Cerebellar cortex (tissue), 1 donor: Measurements from ENCODE around the gene HECTD4.
A peak's percentile ranks its signal among the peaks of the same experiment; 100 is the strongest.
"Not testable (repeated sequence)": the region's sequence is repeated elsewhere in the genome, so short reads cannot be mapped to it uniquely, and the experiment has no call there.

Experiments
- DNase-seq: peaks from one replicate; pipeline ENCODE4 v3.0.0-alpha.2; 2015; ENCODE audit warnings: low spot score

The HECTD4 gene, protein sequence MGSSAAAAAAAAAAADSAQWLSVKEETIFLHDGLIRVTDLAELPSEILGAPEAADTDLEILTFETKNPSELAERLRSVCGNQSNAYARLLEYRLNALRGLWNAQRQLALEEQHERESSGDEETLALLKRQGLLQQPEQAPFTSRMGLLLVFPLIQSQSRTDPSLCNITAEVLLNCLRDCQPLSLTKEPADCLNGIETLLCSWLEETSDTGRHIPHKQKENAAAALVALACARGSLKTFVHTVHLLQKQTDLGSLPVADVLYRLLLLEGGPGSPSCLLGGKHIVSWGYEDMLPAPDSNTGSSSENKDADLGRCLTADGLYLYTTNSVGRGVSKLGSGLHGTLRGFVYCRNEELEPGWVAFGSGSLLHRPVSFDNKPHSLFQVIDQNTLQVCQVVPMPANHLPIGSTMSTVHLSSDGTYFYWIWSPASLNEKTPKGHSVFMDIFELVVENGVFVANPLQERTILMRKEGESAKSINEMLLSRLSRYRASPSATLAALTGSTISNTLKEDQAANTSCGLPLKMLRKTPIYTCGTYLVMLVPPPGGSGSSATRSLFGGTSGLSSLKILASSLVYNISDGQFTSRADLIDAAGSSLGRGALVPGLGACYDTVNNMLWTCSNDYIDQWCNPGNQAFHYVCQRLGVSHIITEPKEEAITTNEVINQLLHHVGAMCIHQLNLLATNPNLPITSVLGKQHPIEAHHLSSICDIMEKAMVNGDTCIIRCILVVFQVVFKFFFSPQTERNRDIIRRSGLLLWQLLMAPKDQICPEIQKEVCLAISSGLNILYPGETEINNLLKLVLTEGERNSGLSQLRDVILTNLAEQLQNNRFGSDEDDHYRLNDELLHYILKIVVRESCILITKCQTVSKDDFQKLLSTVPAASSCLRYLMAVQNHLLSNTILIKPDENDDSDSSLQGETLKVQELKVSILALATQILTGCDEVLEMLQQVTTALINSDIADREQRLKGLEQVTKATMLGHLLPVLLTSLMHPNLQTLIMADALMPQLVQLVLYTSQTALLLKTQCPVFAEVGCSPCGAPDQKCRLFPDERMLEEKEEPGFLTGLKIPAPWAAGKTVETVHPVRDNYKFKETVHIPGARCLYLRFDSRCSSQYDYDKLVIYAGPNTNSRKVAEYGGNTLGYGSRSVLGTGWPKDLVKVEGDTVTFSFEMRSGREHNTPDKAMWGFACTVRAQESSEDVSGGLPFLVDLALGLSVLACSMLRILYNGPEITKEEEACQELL (N-terminal part only)

DNA sequence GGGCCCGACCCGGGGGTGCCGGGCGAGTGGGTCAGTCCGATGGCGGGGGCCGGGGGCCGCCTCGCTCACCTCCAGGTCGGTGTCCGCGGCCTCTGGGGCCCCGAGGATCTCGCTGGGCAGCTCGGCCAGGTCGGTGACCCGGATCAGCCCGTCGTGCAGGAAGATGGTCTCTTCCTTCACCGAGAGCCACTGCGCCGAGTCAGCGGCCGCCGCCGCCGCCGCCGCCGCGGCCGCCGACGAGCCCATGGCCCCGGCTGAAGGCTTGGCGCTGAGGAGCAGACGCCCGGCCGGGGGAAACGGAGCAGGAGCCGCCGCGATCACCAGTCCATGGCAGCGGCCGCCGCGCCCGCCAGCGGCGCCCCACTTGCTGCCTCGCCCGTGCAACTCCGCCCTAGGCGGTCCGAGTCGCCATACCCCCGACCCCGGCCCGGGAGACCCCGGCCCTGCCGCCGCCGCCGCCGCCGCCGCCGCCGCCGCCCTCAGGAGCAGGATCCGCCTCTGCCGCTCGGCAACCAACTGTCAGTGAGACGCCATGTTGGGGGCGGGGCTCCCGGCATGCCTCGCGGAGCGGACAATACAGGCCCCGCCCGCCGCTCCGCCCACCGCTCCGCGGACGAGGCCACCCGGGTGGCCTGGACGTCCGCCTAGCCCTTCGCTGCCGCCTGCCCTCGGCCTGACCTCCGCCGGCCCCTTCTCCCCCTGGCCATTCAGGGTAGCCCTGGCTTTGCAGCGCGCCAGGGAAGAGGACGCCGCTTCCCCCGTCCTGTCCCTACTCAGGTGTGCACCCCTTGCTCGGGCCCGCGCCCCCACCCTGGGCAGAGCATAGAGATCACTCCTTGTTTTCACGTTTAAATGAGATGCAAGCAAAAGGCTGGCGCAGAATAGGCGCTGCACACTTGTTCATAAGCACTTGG lies at the start of gene HECTD4:
HECTD4 (minus strand) TSS at position 549 of the 914 bp plus-strand sequence; CDS start at position 246, 303 bp downstream.
- peak; percentile 90 for DNase-seq

DNA sequence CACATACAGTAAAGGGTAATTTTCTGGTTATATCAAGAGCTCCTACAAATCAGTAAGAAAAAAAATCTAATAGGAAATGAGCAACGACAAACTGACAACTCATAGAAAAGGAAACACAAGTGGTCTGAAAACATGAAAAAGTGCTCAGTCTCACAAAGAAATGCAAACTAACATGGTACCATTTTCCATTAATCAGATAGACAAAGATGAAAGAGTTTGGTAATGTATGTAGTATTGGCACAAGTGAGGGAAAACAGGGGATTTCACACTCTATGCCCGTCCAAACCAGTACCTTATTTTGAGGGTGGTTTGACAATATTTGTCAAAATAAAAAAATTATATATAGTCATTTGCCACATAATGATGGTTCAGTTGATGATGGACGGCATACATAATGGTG lies 49.7 kb upstream of the HECTD4 start:
- no peak for DNase-seq

DNA sequence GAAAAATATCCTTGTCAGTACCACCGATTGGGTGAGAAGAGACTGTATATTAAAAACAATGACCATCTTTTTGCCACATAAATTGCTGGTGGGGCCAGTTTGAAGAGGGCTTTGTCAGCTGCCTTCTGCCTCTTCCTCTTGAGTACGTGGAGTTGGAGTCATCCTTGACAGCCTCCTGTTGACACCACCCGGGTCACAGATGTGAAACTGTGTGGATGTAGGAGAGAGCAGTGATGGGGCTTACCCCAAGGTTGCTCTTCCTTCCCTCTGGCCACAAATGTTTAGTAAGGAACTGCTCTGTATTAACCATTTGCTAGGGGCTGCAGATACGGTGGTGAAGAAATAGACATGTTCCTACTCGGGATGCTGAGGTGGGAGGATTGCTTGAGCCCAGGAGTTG lies 48.7 kb upstream of the HECTD4 start:
- no peak for DNase-seq

DNA sequence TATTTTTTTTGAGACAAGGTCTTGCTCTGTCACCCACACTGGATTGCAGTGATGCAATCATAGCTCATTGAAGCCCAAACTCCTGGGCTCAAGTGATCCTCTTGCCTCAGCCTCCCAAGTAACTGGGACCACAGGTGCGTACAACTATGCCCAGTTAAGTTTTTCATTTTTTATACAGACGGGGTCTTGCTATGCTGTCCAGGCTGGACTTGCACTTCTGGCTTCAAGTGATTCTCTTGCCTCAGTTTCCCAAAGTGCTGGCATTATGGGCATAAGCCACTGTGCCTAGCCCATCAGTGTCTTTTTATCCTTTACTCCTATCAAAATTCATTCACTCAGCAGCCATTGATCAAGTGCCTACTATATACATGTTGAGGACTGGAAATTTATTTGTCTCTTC lies 45.5 kb upstream of the HECTD4 start:
- DNase-seq = no peak

DNA sequence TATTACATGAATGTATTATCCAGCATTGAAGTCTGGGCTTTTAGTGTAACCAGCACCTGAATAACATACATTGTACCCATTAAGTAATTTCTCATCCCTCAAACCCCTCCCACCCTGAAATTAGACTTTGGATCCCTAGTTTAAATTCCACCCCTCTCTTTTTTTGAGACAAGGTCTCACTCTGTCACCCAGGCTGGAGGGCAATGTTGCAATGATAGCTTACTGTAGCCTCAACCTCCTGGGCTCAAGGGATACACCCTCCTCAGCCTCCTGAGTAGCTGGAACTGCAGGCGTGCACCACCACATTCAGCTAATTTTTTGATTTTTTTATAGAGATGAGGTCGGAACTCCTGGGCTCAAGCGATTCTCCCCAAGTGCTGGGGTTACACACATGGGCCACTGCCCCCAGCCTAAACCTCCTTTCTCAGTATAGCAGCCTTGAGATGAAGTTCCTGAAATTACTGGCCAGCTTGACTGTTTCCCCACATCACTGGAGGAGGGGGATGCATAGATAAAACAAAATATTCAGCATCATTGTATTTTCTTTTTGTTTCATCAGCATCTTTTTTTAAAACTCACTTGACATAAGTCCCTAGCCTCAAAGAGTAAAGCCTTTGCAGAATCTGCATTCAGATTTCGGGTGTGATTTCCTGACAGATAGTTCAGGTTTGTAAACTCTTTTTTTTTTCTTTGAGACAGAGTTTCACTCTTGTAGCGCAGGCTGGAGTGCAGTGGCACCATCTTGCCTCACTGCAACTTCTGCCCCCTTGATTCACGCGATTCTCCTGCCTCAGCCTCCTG lies 43.6 kb upstream of the HECTD4 start:
- no peak for DNase-seq

DNA sequence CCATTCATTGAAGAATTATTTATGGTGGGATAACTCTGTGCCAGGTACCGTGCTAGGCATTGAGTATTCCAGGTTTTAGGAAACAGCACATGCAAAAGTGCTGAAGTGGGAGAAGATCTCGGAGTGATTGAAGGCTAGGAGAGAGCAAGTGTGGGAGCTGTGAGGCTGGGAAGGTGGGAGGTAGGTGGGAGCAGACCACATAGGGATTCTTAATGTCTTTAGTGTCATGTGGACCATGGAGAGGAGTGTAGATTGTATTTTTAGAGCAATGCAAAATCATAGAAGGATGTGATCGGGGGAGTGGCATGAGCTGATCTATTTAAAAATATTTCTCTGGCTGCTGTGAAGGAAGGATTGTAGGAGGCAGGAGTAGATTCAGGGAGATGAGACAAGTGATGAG lies 41.9 kb upstream of the HECTD4 start:
- no peak for DNase-seq

DNA sequence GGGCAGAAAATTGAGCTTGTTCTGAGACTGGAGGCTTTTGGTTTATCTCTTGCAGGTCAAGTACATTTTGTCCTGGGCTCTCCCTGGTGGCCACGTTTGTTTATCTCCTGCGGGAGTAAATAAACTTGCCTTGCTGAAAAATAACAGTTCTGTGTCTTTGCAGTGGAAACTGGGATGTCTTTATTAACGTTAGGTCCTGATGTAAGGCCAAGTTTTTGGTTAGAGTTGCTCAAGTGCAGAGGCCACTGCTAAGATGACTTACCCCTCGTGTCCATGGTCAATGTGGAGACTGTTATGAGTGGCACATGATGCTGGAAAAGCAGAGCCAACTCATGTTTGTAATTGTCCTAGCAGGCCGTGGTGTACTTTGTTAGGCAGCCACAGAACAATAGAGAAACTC lies 40.3 kb upstream of the HECTD4 start:
- DNase-seq = no peak

DNA sequence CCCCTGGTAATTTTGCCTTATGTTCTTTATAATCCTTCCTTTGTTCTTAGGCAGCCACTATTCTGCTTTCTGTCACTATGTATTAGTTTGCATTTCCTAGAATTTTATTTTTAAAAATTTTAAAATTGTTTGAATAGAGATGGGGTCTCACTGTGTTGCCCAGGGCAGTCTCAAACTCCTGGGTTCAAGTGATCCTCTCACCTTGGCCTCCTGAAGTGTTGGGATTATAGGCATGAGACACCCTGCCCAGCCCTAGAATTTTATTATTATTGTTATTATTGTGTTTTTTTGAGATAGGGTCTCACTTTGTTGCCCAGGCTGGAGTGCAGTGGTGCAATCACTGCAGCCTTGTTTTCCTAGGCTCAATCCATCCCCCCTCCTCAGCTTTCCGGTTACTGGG lies 39.1 kb upstream of the HECTD4 start:
- no peak for DNase-seq

DNA sequence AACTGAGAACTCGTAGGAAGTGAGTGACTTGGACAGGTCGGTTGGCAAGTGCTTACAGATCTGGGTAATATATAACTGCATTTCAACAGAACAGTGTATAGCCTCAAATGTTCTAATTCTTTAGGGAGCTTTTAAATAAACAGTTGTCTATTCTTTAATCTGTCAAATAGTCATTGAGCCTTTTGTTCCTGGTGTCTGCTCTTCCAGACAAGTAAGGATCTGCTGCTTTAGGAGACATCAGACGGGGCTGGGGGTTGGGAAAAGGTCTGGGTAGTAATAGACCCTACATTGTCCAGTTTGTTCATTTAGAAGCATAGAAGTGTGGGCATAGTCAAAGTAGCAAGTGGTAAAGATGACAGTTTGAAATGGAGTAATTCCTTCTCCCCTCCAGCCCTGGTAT lies 38.5 kb upstream of the HECTD4 start:
- DNase-seq = no peak

DNA sequence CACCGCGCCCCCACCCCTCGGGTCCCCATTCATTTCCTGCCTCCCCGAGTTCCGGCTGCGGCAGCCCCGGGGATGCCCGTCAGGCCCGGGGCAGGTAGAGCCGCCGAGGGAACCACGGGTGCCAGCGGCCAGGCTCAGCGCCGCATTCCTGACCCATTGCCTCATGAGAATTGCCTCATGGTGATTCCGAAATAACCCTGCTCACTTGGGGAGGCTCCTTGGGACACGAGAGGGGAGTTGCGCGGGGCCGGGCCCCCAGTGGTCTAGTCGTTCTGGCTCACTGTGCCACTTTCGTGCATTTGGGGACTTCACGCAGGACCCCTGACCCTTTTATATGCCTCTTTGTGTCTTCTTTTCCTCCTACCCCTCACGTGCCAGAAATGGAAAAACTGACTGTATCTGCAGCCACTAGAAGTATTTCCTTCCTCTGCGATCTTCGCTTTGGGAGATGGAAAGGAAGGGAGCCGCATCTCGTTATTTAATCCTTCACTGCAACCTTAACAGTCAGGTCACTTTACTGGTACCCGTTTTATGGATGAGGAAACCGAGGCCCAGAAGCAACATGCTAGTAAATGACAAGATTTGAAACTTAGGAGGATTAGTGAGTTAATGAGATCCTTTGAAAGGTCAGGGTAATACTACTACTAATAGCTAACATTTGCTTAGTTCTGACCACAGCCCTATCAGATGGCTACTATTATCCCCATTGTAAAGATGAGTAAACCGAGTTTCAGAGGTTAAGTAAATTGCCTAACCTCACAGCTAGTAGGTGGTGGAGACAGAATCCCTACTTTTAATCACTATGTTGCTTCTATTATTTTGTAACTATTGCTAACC lies 37.3 kb upstream of the HECTD4 start:
- peak; percentile 26 for DNase-seq

DNA sequence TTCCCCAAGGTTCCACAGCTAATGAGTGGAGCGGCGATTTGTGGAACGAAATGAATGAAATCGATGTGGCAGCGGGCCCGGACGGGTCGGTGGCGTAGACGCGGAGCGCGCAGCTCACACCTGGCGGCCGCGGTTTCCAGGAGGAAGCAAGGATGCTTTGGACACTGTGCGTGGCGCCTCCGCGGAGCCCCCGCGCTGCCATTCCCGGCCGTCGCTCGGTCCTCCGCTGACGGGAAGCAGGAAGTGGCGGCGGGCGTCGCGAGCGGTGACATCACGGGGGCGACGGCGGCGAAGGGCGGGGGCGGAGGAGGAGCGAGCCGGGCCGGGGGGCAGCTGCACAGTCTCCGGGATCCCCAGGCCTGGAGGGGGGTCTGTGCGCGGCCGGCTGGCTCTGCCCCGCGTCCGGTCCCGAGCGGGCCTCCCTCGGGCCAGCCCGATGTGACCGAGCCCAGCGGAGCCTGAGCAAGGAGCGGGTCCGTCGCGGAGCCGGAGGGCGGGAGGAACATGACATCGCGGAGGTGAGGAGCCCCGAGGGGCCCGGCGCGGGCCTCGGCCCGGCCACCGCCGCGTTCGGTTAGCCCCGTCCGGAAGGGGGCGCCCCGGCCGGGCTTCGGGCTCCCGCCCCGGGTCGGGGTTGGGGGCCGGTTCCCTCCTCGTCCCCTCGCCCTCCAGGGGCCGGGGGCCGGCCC lies 36.5 kb upstream of the HECTD4 start, which contains the start of gene PTPN11:
PTPN11 (plus strand) TSS at position 340 of the 689 bp plus-strand sequence; CDS start at position 505, 165 bp downstream.
- DNase-seq = peak; percentile 80

DNA sequence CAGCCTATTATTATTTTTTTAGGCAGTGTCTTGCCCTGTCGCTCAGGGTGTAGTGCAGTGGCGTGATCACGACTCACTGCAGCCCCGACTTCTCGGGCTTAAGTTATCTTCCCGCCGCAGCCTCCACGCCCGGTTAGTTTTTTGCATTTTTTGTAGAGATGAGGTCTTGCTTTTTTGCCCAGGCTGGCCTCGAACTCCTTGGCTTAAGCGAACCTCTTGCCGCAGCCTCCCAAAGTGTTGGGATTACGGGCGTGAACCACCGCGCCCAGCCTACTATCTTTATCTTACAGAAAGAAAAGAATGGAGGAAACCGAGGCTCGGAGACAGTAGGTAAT lies 36.0 kb upstream of the HECTD4 start:
- DNase-seq = no peak

DNA sequence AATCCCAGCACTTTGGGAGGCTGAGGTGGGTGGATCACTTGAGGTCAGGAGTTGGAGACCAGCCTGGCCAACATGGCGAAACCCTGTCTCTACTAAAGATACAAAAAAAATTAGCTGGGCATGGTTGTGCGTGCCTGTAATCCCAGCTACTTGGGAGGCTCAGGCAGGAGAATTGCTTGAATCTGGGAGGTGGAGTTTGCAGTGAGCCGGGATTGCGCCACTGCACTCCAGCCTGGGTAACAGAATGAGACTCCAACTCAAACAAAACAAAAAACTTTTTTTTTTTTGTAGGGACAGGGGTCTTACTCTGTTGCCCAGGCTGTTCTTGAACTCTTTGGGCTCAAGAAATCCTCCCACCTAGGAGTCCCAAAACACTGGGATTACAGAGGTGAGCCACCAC lies 33.2 kb upstream of the HECTD4 start:
- DNase-seq = not testable (repeated sequence)

DNA sequence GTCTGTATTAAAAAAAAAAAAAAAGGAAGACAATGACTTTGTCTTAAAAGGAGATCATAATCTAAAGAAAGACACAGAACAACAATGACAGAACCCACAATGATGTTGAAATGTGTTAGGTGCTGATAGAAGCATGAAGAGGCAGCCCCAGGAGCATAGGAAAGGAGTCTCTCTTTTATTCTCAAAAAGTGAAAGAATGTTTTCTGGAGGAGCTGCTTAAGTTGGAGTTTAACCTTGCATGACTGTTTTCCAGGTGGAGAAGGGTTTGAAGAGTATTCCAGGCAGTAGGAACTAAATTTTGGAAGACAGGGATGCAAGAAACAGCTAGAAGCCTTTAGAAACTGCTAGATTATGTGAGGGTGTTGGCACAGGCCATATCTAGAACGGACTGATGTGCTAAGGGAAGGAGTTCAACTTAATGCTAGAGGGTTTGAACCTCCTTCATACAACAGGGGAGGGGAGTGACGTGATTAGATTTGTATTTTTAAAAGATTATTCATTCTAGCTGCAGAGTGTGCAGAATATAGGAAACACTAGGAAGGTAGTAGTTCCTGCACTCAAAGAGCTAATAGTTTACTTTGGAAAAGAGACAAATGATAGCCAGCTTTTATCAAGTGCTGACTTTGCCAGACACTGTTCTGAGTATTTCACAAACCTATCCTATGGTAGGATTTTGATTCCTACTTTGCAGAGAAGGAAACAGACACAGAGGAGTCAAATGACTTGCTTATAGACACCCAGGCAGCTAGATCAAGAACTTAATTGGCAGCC lies 31.8 kb upstream of the HECTD4 start:
- DNase-seq = no peak

DNA sequence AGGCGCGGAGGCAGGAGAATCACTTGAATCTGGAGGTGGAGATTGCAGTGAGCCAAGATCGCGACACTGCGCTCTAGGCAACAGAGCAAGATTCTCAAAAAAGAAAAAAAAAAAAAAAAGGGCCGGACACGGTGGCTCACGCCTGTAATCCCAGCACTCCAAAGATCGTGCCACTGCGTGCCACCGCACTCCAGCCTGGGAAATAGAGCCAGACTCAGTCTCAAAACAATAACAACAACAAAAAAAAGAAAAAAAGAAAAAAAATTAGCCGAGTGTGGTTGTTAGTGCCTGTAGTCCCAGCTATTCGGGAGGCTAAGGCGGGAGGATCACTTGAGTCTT lies 27.6 kb upstream of the HECTD4 start:
- DNase-seq = no peak

DNA sequence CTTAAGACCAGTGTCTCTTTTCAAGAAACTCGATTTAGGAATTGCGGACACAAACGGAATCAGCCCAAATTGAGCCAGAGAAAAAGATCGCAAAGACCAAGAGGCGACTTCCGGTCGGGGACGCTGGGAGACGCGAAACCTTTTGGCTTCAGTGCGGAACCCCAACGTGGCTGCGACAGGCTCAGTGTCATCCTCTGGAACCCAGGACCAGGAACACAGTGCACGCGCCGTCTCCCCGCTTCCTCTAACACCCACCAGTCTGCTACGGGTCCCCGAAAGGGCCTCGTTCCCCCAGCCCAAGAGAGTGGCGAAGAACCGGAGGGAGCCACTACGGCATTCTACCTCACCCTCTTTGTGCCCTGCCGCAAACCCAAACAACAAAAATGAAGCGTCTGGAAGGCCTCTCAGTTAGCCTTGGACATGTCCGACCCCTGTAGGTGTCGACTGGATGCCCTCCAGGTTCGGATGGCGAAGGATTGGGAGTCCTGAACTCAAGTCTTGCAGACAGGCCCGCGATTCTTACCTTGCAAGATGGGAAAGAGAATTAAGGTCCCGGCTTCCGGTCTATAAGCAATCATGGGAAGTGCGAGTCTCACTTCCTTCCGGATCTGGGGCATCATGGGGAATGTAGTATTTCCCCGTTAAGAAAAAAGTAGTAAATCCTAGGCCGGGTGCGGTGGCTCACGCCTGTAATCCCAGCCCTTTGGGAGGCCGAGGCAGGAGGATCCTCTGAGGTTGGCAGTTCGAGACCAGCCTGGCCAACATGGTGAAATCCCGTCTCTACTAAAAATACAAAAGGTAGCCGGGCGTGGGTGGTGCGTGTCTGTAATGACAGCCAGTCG lies 27.1 kb upstream of the HECTD4 start, which contains the start of gene RPL6:
RPL6 (minus strand) TSS at position 542 of the 842 bp plus-strand sequence. CDS start 949 bp downstream, outside the sequence.
- peak; percentile 98 for DNase-seq

DNA sequence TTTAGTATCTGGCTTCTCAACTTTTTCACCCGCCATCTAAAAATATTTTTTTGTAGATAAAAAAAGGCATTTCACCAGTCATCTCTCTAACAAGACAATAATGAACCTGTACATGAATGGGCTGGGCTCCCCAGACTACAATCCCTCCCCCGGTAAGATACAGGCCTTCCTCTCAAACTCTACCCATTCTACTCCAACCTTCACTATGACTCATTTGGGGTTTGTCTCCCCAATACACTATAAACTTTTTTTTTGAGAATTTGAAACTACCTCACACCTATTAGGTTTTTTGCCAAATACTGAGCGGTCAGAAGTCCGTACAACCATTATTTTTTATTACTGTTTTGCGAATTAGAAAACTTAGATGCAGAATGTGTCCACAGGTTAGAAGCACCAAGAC lies 26.4 kb upstream of the HECTD4 start:
- no peak for DNase-seq
